Hindlimb muscle (tissue), 1 donor: Measurements from ENCODE around the gene ZNF780B. TPM values are rescaled to one million over a fixed set of nuclear protein-coding genes. Genes with fewer than 3 reads are reported as not detected.
"Not testable (repeated sequence)": the region's sequence is repeated elsewhere in the genome, so short reads cannot be mapped to it uniquely, and the experiment has no call there.

ENCODE experiments used
- DNase-seq: peaks from one replicate; pipeline ENCODE4 v3.0.0-alpha.2; 2013
- polyA plus RNA-seq: library from polyadenylated mRNA; unstranded; fragments of 120-200 nt; gene quantifications from one replicate; pipeline ENCODE4 v1.2.1, GENCODE V29; 2013; ENCODE audit not compliant: insufficient read length

Gene ZNF780B
- polyA plus RNA-seq: 13.4 TPM

- DNase-seq: peak; percentile 52
These were observed at the start of gene ZNF780B for GRCh38 chr19:40055832-40056504. Gene ZNF780B (minus strand): TSS chr19:40056231. CDS start chr19:40050332, 5,899 bp downstream.

- DNase-seq: no peak
These were observed 48.7 kb upstream of the ZNF780B start for GRCh38 chr19:40104754-40105153.

GRCh38 chr19:40103600-40103999, 47.6 kb upstream of the ZNF780B start:
- DNase-seq: no peak

DNA sequence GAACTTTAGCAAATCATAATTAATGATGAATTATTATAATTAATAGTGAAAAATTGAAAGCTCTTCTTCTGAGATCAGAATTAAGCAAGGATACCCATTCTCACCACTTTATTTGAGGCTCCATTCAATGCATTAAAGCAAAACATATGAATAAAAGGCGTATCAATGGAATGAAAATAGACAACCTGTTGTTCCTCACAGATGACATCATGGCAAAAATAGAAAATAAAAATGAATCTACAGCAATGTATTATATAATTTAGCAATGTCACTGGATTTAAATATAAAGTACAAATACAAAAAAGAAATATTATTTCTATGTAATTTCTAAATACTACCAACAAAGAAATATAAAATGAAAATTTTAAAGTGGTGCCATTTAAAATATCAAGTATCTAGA, 45.8 kb upstream of the ZNF780B start:
- DNase-seq: no peak

- DNase-seq: no peak
These were observed 37.4 kb upstream of the ZNF780B start for GRCh38 chr19:40093416-40093815.

GRCh38 chr19:40091205-40092129, 35.4 kb upstream of the ZNF780B start:
- no peak for DNase-seq

DNA sequence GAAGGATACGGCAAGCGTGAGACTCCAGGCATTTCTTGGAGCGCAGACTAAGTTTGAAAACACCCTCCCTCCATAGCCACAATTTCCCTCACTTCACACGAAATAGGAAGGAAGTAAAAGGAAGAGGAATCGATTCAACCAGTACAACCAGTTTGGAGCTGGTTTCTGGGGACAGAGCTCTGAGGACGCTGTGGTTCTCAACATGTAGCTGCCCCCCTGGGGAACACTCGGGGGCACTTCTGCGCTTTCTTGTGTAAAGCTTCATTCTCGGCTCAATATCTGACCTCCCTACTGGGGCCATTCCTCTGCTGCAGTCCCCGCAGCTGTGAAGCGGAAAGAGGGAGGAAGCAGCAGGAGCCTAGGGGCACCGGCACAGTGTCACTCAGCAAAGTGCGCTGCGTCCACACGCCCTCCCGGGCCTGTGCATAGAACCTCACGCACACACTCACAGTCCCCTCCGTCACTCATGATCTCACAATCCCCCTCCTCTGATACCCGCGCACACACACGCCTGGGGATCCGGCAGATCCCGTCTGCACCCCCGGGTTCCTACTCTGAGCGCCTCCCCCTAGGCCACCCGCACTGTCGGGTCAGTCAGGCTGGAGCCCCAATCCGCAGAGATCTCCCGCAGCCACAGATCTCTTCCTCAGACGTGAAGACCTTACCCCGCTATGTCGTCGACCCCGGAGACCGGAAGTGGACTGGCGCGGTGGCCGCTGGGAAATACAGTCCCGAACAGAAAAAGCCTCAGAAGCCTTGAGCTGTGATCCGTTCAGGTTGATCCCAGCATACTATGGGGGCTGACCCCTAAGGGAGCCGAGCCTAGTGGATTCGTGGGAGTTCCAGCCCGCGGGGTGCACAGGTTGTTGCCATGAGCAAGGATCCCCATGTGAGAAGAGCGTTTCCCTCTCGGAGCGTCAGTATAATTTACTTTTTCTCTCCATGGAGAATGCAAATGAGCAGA, 34.5 kb upstream of the ZNF780B start, which contains the start of gene ZNF780A:
Gene ZNF780A, minus strand, starts transcription at position 703 of the 964 bp plus-strand sequence. CDS start 6,190 bp downstream, outside the sequence.
- DNase-seq: peak; percentile 78

DNA sequence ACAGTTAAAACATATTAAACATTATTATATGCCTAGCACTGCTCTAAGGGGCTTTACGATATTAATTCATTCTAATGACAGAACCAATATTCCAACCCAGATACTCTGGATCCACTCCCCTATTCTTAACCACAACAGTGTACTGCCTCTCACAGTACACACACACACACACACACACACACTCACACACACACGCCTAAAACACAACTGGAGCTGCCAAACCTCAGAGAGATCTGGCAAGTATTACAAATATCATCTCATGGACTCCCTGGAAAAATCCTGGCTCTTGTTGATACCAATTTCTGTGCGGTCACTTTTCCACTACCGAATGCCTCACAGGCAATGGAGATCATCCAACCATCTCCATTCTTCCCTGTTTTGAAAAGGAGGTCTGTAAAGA, 33.4 kb upstream of the ZNF780B start:
- DNase-seq: no peak

DNA sequence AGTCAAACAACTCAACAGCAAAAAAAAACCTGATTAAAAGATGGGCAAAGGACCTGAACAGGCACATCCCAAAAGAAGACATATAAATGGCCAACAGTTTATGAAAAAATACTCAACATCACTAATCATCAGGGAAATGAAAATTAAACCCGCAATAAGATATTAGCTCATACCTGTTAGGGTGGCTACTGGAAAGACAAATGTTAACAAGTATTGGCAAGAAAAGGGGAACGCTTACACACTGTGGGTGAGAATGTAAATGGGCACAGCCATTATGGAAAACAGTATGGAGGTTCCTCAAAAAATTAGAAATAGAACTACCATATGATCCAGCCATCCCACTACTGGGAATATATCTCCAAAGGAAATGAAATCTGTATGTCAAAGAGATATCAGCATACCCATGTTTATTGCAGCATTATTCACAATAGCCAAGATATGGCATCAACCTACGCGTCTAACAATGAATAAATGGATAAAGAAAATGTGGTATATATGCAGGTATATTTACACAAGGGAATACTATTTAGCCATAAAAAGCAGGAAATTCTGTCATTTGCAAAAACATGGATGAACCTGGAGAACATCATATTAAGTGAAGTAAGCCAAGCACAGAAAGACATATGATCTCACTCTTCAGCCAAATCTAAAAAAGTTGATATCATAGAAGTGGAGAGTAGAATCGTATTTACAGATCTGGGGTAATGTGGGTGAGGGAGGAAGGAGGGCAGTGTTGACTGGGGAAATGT, 32.4 kb upstream of the ZNF780B start:
- no peak for DNase-seq

DNA sequence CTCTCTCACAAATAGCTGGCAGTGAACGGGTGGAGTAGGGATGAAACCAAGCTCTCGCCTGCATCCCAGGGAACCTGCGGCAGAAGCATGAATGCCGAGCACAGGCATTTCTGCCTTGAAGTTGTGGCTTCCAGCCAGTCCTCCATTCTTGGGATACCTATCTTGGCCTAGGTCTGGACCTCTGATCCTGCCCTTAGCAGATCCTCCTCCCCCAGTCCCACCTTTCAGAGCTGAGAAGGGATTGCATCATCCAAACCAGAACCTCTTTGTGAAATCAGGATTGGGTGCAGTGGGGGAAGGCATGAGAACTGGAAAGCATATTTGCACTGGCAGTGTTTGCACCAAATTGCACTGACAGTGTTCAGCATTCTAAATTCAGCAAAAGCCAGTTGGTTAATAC, 28.9 kb upstream of the ZNF780B start:
- DNase-seq: no peak

- no peak for DNase-seq
These were observed 25.4 kb upstream of the ZNF780B start for GRCh38 chr19:40081411-40081810.

DNA sequence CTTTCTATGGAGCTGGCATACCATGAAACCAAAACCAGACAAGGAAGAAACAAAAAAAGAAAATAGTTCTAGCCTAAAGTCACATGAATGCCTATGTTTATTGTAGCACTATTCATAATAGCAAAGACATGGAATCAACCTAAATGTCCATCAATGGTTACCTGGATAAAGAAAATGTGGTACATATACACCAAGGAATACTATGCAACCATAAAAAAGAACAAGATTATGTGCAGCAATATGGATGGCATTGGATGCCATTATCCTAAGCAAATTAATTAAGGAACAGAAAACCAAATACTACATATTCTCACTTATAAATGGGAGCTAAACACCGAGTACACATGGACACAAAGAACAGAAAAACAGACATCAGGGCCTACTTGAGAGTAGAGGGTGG, 24.3 kb upstream of the ZNF780B start:
- no peak for DNase-seq

DNA sequence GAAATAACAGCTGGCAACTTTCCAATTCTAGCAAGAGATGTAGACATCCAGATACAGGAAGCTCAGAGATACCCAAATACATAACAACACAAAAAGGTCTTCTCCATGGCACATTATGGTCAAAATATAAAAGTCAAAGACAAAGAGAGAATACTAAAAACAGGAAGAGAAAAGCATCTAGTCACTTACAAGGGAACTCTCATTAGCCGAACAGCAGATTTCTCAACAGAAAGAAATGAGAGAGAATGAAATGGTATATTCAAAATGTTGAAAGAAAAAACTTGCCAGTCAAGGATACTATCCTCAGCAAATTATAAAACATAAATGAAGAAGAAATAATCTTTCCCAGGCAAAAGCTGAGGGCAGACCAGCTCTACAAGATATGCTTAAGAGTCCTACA, 22.3 kb upstream of the ZNF780B start:
- DNase-seq: no peak

DNA sequence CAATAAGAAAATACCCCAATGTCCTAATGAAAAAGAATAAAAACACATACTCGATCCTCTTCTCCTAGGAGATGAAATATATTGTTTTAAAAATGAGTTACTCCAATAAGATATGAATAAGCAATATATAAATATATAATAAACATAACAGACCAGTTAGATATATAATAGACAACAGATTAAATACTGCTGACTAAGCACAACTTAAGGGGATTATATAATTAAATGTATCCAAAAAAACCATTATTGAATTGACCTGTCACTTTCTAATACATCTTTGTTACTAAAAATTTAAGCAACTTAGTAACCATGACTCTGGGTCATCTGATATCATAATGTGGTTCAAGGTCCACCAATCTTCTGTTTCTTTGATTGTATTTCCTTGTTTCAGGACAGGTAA, 14.0 kb upstream of the ZNF780B start:
- DNase-seq: no peak

DNA sequence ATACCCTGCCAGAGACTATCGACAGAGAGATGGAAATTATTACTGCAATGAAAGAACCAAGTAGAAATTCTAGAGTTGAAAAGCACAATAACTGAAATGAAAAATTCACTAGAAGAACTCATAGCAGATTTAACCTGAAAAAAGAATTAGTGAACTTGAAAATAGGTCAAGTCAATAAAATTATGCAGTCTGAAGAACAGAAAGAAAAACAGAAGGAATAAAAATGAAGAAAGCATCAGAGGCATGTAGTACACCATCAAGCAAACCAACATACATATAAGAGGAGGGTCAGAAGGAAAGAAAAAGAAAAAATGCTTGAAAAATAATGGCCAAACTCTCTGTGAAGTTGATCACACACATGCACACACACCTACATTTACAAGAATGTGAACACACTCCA, 3.6 kb upstream of the ZNF780B start:
- DNase-seq: no peak

- no peak for DNase-seq
These were observed 1.1 kb upstream of the ZNF780B start for GRCh38 chr19:40057166-40057565.

DNA sequence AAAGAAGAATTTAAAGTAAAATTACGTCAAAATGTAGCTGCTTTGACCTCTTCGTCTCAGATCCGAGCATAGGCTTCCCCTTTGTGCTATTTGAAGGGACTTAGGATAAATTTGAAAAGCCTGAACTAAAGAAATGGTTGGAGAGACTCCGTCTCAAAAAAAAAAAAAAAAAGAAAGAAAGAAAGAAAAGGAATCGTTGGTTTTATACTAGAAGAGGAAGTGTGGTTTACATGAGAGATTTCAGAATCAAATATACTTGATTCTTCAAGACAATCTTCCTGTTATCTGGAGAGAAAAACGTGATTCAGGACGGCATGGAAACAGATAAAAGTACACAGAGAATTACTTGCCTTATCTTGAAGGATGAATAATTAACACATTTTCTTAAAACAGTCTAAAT, 474 bp upstream of the ZNF780B start:
- no peak for DNase-seq

DNA sequence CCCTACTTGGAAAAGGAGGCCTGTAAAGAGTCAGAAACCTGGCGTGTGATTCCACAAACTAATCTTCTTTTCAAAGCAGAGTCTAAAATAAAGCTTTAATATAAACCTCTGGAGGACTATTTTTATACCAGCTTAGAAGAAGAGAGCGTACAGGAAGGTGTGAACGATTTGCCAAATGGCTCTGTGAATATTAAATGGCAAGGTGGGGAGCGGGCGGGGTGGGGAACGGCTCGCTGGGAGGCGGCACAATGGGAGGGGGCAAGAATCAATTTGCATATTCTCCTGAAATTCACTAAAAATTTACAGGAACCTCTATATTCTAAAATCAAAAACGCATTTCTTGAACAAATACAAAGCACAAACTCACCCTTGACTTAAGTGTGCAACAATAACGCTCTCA, 982 bp downstream of the ZNF780B start:
- DNase-seq: no peak

DNA sequence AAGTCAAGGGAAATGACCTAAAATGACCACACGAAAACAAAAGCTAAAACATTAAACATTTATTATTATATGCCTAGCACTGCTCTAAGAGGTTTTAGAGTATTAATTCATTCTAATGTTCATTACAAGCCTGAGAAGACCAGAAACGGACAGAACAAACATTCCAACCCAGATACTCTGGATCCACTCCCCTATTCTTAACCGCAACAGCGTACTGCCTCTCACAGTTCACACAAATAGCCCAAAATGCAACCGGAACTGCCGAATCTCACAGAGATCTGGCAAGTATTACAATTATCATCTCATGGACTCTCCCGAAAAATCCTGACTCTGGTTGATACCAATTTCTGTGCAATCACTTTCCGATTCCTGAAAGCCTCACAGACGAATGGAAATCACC, 1.4 kb downstream of the ZNF780B start:
- no peak for DNase-seq

DNA sequence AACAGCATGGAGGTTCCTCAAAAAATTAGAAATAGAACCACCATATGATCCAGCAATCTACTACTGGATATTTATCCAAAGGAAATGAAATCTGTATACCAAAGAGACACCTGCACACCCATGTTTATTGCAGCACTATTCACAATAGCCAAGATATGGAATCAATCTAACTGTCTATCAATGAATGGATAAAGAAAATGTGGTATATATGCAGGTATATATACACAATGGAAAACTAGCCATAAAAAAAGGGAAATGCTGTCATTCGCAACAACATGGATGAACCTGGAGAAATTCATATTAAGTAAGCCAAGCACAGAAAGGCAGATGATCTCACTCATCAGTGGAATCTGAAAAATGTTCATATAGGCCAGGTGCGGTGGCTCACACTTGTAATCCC, 2.5 kb downstream of the ZNF780B start:
- no peak for DNase-seq

DNA sequence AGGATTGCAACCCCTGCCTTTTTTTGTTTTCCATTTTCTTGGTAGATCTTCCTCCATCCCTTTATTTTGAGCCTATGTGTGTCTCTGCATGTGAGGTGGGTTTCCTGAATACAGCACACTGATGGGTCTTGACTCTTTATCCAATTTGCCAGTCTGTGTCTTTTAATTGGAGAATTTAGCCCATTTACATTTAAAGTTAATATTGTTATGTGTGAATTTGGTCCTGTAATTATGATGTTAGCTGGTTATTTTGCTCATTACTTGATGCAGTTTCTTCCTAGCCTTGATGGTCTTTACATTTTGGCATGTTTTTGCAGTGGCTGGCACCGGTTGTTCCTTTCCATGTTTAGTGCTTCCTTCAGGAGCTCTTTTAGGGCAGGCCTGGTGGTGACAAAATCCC, 14.3 kb downstream of the ZNF780B start:
- DNase-seq: not testable (repeated sequence)

GRCh38 chr19:40038047-40038446, 18.0 kb downstream of the ZNF780B start:
- not testable (repeated sequence) for DNase-seq
